Measurements from ENCODE around the gene ZNF519. TPM values are rescaled to one million over a fixed set of nuclear protein-coding genes. Genes with fewer than 3 reads are reported as not detected.
A peak's percentile ranks its signal among the peaks of the same experiment; 100 is the strongest.

The ZNF519 gene
- total and polyA plus RNA-seq, 2 donors (not counting 1 experiment from before 2014, with no cell fraction given), result 5.4 to 19.5 TPM

GRCh38 chr18:14089191-14089590 lies 43.0 kb downstream of the ZNF519 start:
- H3K27me3 ChIP-seq (replicated peaks in 1 of 4; ENCODE audit: control extremely low read depth in 1 of 4, control insufficient read depth in 3 of 4, insufficient read depth in 4 of 4, low read length in 3 of 4), result no peaks in the 10 kb centered on the region
- ChIA-PET CTCF (interaction anchor here (3.2 kb wide), 1 partner anchor 265 kb away, joined by 12 read pairs; the partner anchor contains the start of gene MC5R), POLR2A (no interaction called here)
- no peak for ATAC-seq (ENCODE audit: low read depth)
- Mint-ChIP-seq H3K9me3 (ENCODE audit: insufficient read depth) (no peaks in the 10 kb centered on the region), H3K27me3 (no peaks in the 10 kb centered on the region), H3K4me1 (no peaks in the 10 kb centered on the region), H3K27ac (no peak overlapping the region), H3K4me3 (no peak overlapping the region)
- WGBS (ENCODE audit: insufficient coverage), result no CpG with 5 or more reads among the region's 2 CpGs
- H3K9ac ChIP-seq (ENCODE audit: low read length), result no peak overlapping the region
- no peaks in the 10 kb centered on the region for H3K9me3 ChIP-seq (ENCODE audit: control extremely low read depth in 1 of 3, control insufficient read depth in 2 of 3, insufficient read depth in 1 of 3, low read length in 2 of 3)
- H2AFZ ChIP-seq (ENCODE audit: insufficient read depth, low read depth, low read length, poor library complexity, severe bottlenecking), result no peak overlapping the region
- DNase-seq, result no peak
- H3K36me3 ChIP-seq (replicated peaks in 1 of 2; ENCODE audit: control extremely low read depth in 1 of 2, control insufficient read depth in 1 of 2, extremely low read depth in 1 of 2, insufficient read depth in 2 of 2, low read length in 1 of 2), result no peaks in the 10 kb centered on the region
- H3K27ac ChIP-seq (ENCODE audit: low read length in 2 of 2), result no peak overlapping the region
- no peaks in the 10 kb centered on the region for H4K20me1 ChIP-seq (ENCODE audit: control insufficient read depth, insufficient read depth, low read length, poor library complexity, severe bottlenecking)
- intact Hi-C loops (cut with micrococcal nuclease), result no loop called here
- no peaks in the 10 kb centered on the region for H3K4me1 ChIP-seq (ENCODE audit: control insufficient read depth in 2 of 2, insufficient read depth in 2 of 2, low read length in 2 of 2)
- no peaks in the 10 kb centered on the region for H3K79me2 ChIP-seq (ENCODE audit: control insufficient read depth, insufficient read depth, low read length)
- H3K4me2 ChIP-seq (replicated peaks; ENCODE audit: low read depth, low read length, poor library complexity, severe bottlenecking), result no peak overlapping the region
- TF ChIP-seq EZH2 (IDR thresholded peaks at IDR 0.05; ENCODE audit: borderline replicate concordance, insufficient read depth, low read depth, low read length, poor library complexity, severe bottlenecking), result no peak
- no peak for TF ChIP-seq CTCF (IDR thresholded peaks at IDR 0.05)
- no peak overlapping the region for H3K4me3 ChIP-seq (ENCODE audit: control extremely low read depth in 1 of 5, extremely low read depth in 1 of 5, insufficient read depth in 1 of 5, low read depth in 2 of 5, low read length in 4 of 5)

GRCh38 chr18:14086458-14087231 lies 45.6 kb downstream of the ZNF519 start:
- H3K4me2 ChIP-seq (replicated peaks; ENCODE audit: low read depth, low read length, poor library complexity, severe bottlenecking), result no peak overlapping the region

More at GRCh38 chr18:14086458-14087231, 45.6 kb downstream of the ZNF519 start:
- Histone ChIP-seq H3K79me2 (ENCODE audit: control insufficient read depth, insufficient read depth, low read length) (no peaks in the 10 kb centered on the region), H3K9ac (ENCODE audit: low read length) (no peak overlapping the region), H3K36me3 (replicated peaks in 1 of 2; ENCODE audit: control extremely low read depth in 1 of 2, control insufficient read depth in 1 of 2, extremely low read depth in 1 of 2, insufficient read depth in 2 of 2, low read length in 1 of 2) (no peaks in the 10 kb centered on the region), H3K27me3 (replicated peaks in 1 of 4; ENCODE audit: control extremely low read depth in 1 of 4, control insufficient read depth in 3 of 4, insufficient read depth in 4 of 4, low read length in 3 of 4) (no peaks in the 10 kb centered on the region), H2AFZ (ENCODE audit: insufficient read depth, low read depth, low read length, poor library complexity, severe bottlenecking) (no peak overlapping the region), H3K27ac (ENCODE audit: low read length in 2 of 2) (no peak overlapping the region), H3K4me1 (ENCODE audit: control insufficient read depth in 2 of 2, insufficient read depth in 2 of 2, low read length in 2 of 2) (no peaks in the 10 kb centered on the region), H3K9me3 (ENCODE audit: control extremely low read depth in 1 of 3, control insufficient read depth in 2 of 3, insufficient read depth in 1 of 3, low read length in 2 of 3) (no peaks in the 10 kb centered on the region), H3K4me3 (ENCODE audit: control extremely low read depth in 1 of 5, extremely low read depth in 1 of 5, insufficient read depth in 1 of 5, low read depth in 2 of 5, low read length in 4 of 5) (no peak overlapping the region), H4K20me1 (ENCODE audit: control insufficient read depth, insufficient read depth, low read length, poor library complexity, severe bottlenecking) (no peaks in the 10 kb centered on the region)
- POLR2A ChIA-PET, result no interaction called here
- H3K27ac Mint-ChIP-seq, result no peak overlapping the region
- DNase-seq (peak; percentile 18), ATAC-seq (ENCODE audit: low read depth) (no peak)
- TF ChIP-seq CTCF (IDR thresholded peaks at IDR 0.05) (peak; percentile 63), EZH2 (IDR thresholded peaks at IDR 0.05; ENCODE audit: borderline replicate concordance, insufficient read depth, low read depth, low read length, poor library complexity, severe bottlenecking) (no peak)
- no peak overlapping the region for H3K4me3 Mint-ChIP-seq
- intact Hi-C loops (cut with micrococcal nuclease), result loop anchor here (2.0 kb wide), 1 partner anchor 274 kb away; no protein-coding TSS in a partner anchor
- WGBS (ENCODE audit: insufficient coverage), result 19% methylated on average over 6 of the region's 9 CpGs
- H3K27me3 Mint-ChIP-seq, result no peaks in the 10 kb centered on the region
- CTCF ChIA-PET, result interaction anchor here (0.7 to 3.2 kb wide), 7 partner anchors 259 to 870 kb away, joined by 3 to 20 read pairs (median 3); partner anchors contain the start of gene MC5R
- no peaks in the 10 kb centered on the region for H3K4me1 Mint-ChIP-seq
- H3K9me3 Mint-ChIP-seq (ENCODE audit: insufficient read depth), result no peaks in the 10 kb centered on the region
